ENCODE measurements around the gene METTL24.

Gene METTL24

GRCh38 chr6:110348961-110349690, 9.0 kb downstream of the METTL24 start:
- DNase-seq (ENCODE audit: low read depth), result no peak
- TF ChIP-seq CTCF (IDR thresholded peaks at IDR 0.05; ENCODE audit: insufficient read depth, low read depth, low read length, missing control alignments), result no peak
- no peak overlapping the region for H3K4me3 ChIP-seq (ENCODE audit: low read depth, low read length)

- TF ChIP-seq CTCF (IDR thresholded peaks at IDR 0.05; ENCODE audit: insufficient read depth, low read depth, low read length, missing control alignments), result no peak
- no peak for DNase-seq (ENCODE audit: low read depth)
- no peak overlapping the region for H3K4me3 ChIP-seq (ENCODE audit: low read depth, low read length)
Observed at GRCh38 chr6:110345025-110345424, 13.1 kb downstream of the METTL24 start.

- DNase-seq (ENCODE audit: low read depth), result no peak
- H3K4me3 ChIP-seq (ENCODE audit: low read depth, low read length), result no peak overlapping the region
- TF ChIP-seq CTCF (IDR thresholded peaks at IDR 0.05; ENCODE audit: insufficient read depth, low read depth, low read length, missing control alignments), result no peak
Observed at GRCh38 chr6:110342759-110343158, 15.4 kb downstream of the METTL24 start.

- peak; percentile 23 for DNase-seq (ENCODE audit: low read depth)
- TF ChIP-seq CTCF (IDR thresholded peaks at IDR 0.05; ENCODE audit: insufficient read depth, low read depth, low read length, missing control alignments), result peak; percentile 18
- no peak overlapping the region for H3K4me3 ChIP-seq (ENCODE audit: low read depth, low read length)
Observed at GRCh38 chr6:110341663-110342596, 16.2 kb downstream of the METTL24 start.

- DNase-seq (ENCODE audit: low read depth), result no peak
- no peak for TF ChIP-seq CTCF (IDR thresholded peaks at IDR 0.05; ENCODE audit: insufficient read depth, low read depth, low read length, missing control alignments)
- no peak overlapping the region for H3K4me3 ChIP-seq (ENCODE audit: low read depth, low read length)
Observed at GRCh38 chr6:110341067-110341466, 17.1 kb downstream of the METTL24 start.

GRCh38 chr6:110340392-110340965, 17.7 kb downstream of the METTL24 start:
- no peak overlapping the region for H3K4me3 ChIP-seq (ENCODE audit: low read depth, low read length)
- DNase-seq (ENCODE audit: low read depth), result no peak
- TF ChIP-seq CTCF (IDR thresholded peaks at IDR 0.05; ENCODE audit: insufficient read depth, low read depth, low read length, missing control alignments), result no peak

Data from GM12865 (cell line).